ENCODE measurements around the gene BEST4. TPM values are rescaled to one million over a fixed set of nuclear protein-coding genes. Genes with fewer than 3 reads are reported as not detected.
A peak's percentile ranks its signal among the peaks of the same experiment; 100 is the strongest.

The BEST4 gene
- total and polyA plus RNA-seq, 2 donors (not counting 3 experiments of a cell fraction or from before 2014, with no cell fraction given): 0.21 TPM; not detected in 1

- Histone ChIP-seq H3K9me1 (replicated peaks; ENCODE audit: control insufficient read depth, extremely low read depth, insufficient read depth, low read length) (no peaks in the 10 kb centered on the region), H3K9ac (replicated peaks; ENCODE audit: extremely low read depth, insufficient read depth, low read length) (peak overlapping the region; percentile 19), H3K4me3 (replicated peaks in 1 of 3; ENCODE audit: insufficient read depth in 1 of 3, low read depth in 1 of 3, low read length in 3 of 3) (peak overlapping the region in 2 of 3 experiments; percentile 12 to 17), H3K9me3 (replicated peaks; ENCODE audit: control insufficient read depth, insufficient read depth, low read length) (no peaks in the 10 kb centered on the region), H2AFZ (ENCODE audit: low read depth, low read length) (peak overlapping the region; percentile 70), H3K4me2 (ENCODE audit: insufficient read depth, low read length) (peak overlapping the region; percentile 43), H3K27me3 (ENCODE audit: control insufficient read depth in 2 of 2, insufficient read depth in 2 of 2, low read length in 2 of 2) (no peaks in the 10 kb centered on the region), H3K36me3 (ENCODE audit: control insufficient read depth in 2 of 2, extremely low read depth in 1 of 2, insufficient read depth in 2 of 2, low read length in 2 of 2) (no peaks in the 10 kb centered on the region), H3K79me2 (ENCODE audit: control insufficient read depth, insufficient read depth, low read length) (no peaks in the 10 kb centered on the region), H4K20me1 (replicated peaks; ENCODE audit: control insufficient read depth, extremely low read depth, insufficient read depth, low read length) (no peaks in the 10 kb centered on the region), H3K27ac (ENCODE audit: insufficient read depth, low read depth, low read length) (no peak overlapping the region), H3K4me1 (ENCODE audit: control insufficient read depth, extremely low read depth, insufficient read depth, low read length) (peaks cover 10% of the 10 kb centered on the region)
- BruUV-seq (replicated peaks): no TSS peak
- DNase-seq (ENCODE audit: low read depth, low spot score): peak; percentile 69
- TF ChIP-seq JUN (IDR thresholded peaks at IDR 0.05; ENCODE audit: borderline replicate concordance, insufficient read depth, insufficient read length, low read depth) (no peak), EZH2 (IDR thresholded peaks at IDR 0.05; ENCODE audit: borderline replicate concordance, low read depth, low read length, severe bottlenecking) (no peak), POLR2AphosphoS5 (IDR thresholded peaks at IDR 0.05; ENCODE audit: insufficient read depth, low read depth, low read length) (peak; percentile 8), FOS (IDR thresholded peaks at IDR 0.05; ENCODE audit: borderline replicate concordance, insufficient read depth, low read length) (no peak), MYC (IDR thresholded peaks at IDR 0.05; ENCODE audit: low read depth, low read length) (no peak), MAX (IDR thresholded peaks at IDR 0.05; ENCODE audit: insufficient read depth, insufficient read length) (peak; percentile 73), CTCF (IDR thresholded peaks at IDR 0.05; ENCODE audit: extremely low read depth in 1 of 2, insufficient read depth in 1 of 2, low read depth in 1 of 2, low read length in 2 of 2) (peak; percentile 98 to 99), GATA2 (IDR thresholded peaks at IDR 0.05; ENCODE audit: insufficient read depth, insufficient read length, low read depth, low read length) (no peak), POLR2A (IDR thresholded peaks at IDR 0.05; ENCODE audit: low read depth, low read length) (no peak)
- ChIA-PET POLR2A (no interaction called here), CTCF (interaction anchor here (0.7 to 1.9 kb wide), 7 partner anchors 11 to 224 kb away, joined by 3 to 8 read pairs (median 5); partner anchors contain the start of genes BTBD19, DYNLT4, RNU5D-1 and RPS8)
- intact Hi-C loops (cut with micrococcal nuclease) (loop anchor here (1.0 kb wide), 2 partner anchors 33 to 226 kb away; partner anchors contain the start of gene UROD), dilution Hi-C loops (cut with MboI; ENCODE audit: extremely low pct_ligation_motif_present, low sequenced_read_pairs) (no loop called here)
- peak; percentile 85 for FAIRE-seq
These were observed 1.7 kb downstream of the BEST4 start for GRCh38 chr1:44786138-44786840.

Data from endothelial cell of umbilical vein (primary cell).